Measurements from ENCODE around the gene HECTD3. TPM values are rescaled to one million over a fixed set of nuclear protein-coding genes. Genes with fewer than 3 reads are reported as not detected.
"Not testable (repeated sequence)": the region's sequence is repeated elsewhere in the genome, so short reads cannot be mapped to it uniquely, and the experiment has no call there.

The HECTD3 gene
- total RNA-seq, 1 experiment from 2014 or later = 6.9 TPM

DNA sequence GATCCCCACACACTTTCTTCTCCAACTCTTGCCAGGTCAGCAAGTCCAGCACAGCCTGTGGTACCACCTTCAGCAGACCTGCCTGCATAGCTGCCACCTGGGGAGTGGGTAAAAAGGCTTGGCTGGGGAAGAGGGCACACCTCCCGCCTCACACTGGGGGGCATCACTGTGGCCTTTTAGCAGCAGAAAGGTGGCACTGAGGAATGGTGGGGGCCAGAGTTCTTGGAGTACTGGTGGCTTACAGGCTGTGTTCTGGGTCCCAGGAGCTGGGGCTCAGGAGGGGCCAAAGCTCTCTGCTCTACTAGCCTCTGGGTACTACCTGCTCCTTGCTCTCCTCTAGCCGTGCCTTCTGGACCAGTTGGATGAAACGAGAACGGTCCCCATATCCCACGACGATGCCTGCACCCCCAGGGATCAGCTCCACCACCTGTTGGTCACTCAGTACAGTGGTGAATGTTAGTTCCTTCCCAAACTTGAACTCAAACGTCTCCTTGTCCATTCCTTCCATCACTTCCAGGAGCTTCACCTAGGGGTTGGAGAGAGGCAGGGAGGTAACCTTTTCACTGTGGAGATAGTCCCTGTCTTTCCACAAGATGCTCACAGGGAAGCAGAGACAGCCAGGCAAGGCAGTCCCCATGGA is 6.7 kb downstream of the HECTD3 start:
- H3K4me1 ChIP-seq (ENCODE audit: low read length) = peaks cover 6% of the 10 kb centered on the region
- H2AFZ ChIP-seq (ENCODE audit: low read length) = no peak overlapping the region
- H3K27me3 ChIP-seq (ENCODE audit: low read length) = no peaks in the 10 kb centered on the region
- no peaks in the 10 kb centered on the region for H3K79me2 ChIP-seq (ENCODE audit: low read length)
- H3K36me3 ChIP-seq (ENCODE audit: insufficient read depth, low read length) = no peaks in the 10 kb centered on the region
- no peaks in the 10 kb centered on the region for H3K9me3 ChIP-seq (ENCODE audit: low read length)
- DNase-seq = no peak
- H4K20me1 ChIP-seq (ENCODE audit: insufficient read depth, low read depth, low read length) = no peaks in the 10 kb centered on the region
- no peak overlapping the region for H3K4me3 ChIP-seq (ENCODE audit: low read length)
- no peaks in the 10 kb centered on the region for H3K9me2 ChIP-seq (replicated peaks; ENCODE audit: insufficient read depth, low read length)
- H3K27ac ChIP-seq (ENCODE audit: low read length) = no peak overlapping the region
- no peak overlapping the region for H3K4me2 ChIP-seq (ENCODE audit: low read depth, low read length, poor library complexity, severe bottlenecking)
- H3K9ac ChIP-seq (ENCODE audit: low read length) = no peak overlapping the region

DNA sequence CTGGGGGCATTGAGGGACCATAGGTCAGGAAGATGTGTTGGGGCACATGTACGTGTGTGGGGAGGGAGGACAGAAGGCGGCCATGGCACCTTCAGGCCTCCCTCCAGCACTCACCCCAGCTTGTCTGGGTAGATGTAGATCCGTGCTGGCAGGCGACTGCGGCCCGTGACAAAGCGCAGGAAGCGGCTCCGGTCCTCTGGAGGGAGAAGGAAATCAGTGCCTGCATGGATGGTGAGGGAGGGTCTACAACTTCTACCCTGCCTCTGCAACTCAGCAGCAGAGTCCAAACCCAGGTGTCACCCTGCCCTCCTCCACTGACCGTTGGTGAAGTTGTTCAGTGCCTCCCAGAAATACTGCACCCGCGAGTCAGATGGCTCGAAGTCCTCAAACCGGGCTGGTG is 7.4 kb downstream of the HECTD3 start:
- no peaks in the 10 kb centered on the region for H3K27me3 ChIP-seq (ENCODE audit: low read length)
- peaks cover 6% of the 10 kb centered on the region for H3K4me1 ChIP-seq (ENCODE audit: low read length)
- no peak overlapping the region for H3K9ac ChIP-seq (ENCODE audit: low read length)
- H3K79me2 ChIP-seq (ENCODE audit: low read length) = no peaks in the 10 kb centered on the region
- no peak for DNase-seq
- no peak overlapping the region for H3K4me2 ChIP-seq (ENCODE audit: low read depth, low read length, poor library complexity, severe bottlenecking)
- H3K4me3 ChIP-seq (ENCODE audit: low read length) = no peak overlapping the region
- H3K9me2 ChIP-seq (replicated peaks; ENCODE audit: insufficient read depth, low read length) = no peaks in the 10 kb centered on the region
- no peaks in the 10 kb centered on the region for H3K36me3 ChIP-seq (ENCODE audit: insufficient read depth, low read length)
- H4K20me1 ChIP-seq (ENCODE audit: insufficient read depth, low read depth, low read length) = no peaks in the 10 kb centered on the region
- H3K27ac ChIP-seq (ENCODE audit: low read length) = no peak overlapping the region
- H2AFZ ChIP-seq (ENCODE audit: low read length) = no peak overlapping the region
- H3K9me3 ChIP-seq (ENCODE audit: low read length) = no peaks in the 10 kb centered on the region

DNA sequence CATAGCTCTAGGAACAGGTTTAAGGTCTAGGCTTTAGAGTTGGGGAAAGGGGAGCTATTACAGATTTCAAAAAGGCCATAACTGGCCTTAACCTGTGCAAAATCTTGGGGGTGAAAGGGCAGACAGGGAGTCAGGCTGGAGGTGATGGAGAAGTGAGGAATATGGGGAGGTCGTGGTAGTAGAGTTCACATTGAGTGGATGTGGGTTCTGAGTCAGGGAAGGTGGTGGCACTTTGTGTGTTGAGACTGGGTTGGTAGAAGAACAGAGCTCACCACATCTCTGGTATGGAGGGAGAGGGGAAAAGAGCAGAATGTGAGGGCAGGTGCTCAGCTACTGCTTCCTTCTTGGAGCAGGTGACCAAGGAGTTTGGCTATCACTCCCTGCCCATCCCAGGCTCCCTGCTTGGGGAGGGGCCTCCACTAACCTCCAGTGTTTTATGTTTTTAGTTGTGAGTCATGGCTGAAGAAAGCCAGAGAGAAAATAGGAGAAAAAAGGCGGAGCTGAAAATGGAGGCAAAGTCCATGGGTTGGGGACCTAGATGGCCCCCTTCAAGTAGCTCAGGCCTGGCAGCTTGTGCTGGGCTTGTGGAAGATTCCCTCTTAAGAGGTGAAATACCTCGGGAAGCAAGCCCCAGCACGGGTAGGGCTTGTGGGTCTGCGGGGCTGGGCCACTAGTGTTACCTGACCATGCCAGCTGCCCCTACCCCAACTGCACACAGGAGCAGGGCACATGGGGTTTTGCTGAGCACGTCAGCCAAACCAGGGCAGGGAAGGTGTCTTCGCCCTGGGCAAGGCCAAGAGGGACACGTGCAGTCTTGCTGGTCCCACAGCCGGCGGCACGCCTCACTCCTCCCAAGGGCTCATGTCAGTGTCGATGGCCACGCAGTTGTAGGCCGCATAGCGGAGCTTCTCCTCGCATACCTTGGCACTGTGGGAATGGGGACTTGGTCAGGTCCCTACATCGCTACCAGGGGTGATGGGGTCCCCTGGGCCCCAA is 8.2 kb downstream of the HECTD3 start:
- Histone ChIP-seq H3K9ac (ENCODE audit: low read length) (no peak overlapping the region), H3K9me2 (replicated peaks; ENCODE audit: insufficient read depth, low read length) (no peaks in the 10 kb centered on the region), H3K36me3 (ENCODE audit: insufficient read depth, low read length) (no peaks in the 10 kb centered on the region)

DNA sequence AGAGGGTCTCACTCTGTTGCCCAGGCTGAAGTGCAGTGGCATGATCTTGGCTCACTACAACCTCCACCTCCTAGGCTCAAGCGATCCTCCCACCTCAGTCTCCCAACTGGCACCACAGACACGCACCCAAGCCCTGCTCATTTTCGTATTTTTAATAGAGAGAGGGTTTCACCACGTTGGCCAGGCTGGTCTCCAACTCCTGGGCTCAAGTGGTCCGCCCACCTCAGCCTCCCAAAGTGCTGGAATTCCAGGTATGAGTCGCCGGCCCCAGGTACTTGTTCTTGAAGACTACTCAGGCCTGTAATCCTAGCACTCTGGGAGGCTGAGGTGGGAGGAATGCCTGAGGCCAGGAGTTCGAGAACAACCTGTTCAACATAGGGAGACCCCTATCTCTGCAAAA is 9.5 kb downstream of the HECTD3 start:
- H4K20me1 ChIP-seq (ENCODE audit: insufficient read depth, low read depth, low read length); H3K4me3 ChIP-seq (ENCODE audit: low read length): not testable (repeated sequence)

More for the DNA sequence above, 8.2 kb downstream of the HECTD3 start:
- Histone ChIP-seq H3K4me1 (ENCODE audit: low read length) (peaks cover 6% of the 10 kb centered on the region), H3K9me3 (ENCODE audit: low read length) (no peaks in the 10 kb centered on the region), H3K4me2 (ENCODE audit: low read depth, low read length, poor library complexity, severe bottlenecking) (no peak overlapping the region), H2AFZ (ENCODE audit: low read length) (no peak overlapping the region), H3K27me3 (ENCODE audit: low read length) (no peaks in the 10 kb centered on the region), H3K27ac (ENCODE audit: low read length) (no peak overlapping the region), H4K20me1 (ENCODE audit: insufficient read depth, low read depth, low read length) (no peaks in the 10 kb centered on the region), H3K4me3 (ENCODE audit: low read length) (no peak overlapping the region), H3K79me2 (ENCODE audit: low read length) (no peaks in the 10 kb centered on the region)
- DNase-seq = no peak

DNA sequence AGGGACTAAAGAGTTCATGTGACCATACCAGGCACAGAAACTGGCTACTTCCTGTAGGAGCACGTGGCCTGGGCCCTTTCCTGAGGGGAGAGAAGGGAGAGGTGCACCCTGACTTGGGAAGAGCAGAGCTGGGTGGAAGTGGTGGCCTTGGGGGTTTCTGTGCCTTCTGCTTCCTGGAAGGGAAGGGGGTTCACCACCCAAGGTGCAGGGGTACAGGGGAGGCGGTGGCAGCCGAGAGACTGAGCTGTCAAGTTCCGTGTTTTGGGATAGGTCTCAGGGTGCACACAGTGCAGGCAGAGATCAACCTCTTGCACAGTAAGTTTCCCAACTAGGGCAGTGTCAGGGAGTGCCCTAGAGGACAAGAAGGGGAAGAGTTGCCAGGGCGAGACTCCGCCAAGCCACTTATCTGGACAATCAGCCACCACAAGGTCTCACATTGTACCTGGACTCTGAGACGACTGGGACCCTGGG is 10.1 kb downstream of the HECTD3 start:
- no peaks in the 10 kb centered on the region for H3K79me2 ChIP-seq (ENCODE audit: low read length)
- no peak overlapping the region for H3K4me3 ChIP-seq (ENCODE audit: low read length)
- H3K4me2 ChIP-seq (ENCODE audit: low read depth, low read length, poor library complexity, severe bottlenecking) = no peak overlapping the region
- no peaks in the 10 kb centered on the region for H3K9me3 ChIP-seq (ENCODE audit: low read length)
- H3K36me3 ChIP-seq (ENCODE audit: insufficient read depth, low read length) = no peaks in the 10 kb centered on the region
- H3K9me2 ChIP-seq (replicated peaks; ENCODE audit: insufficient read depth, low read length) = no peaks in the 10 kb centered on the region
- H3K9ac ChIP-seq (ENCODE audit: low read length) = no peak overlapping the region
- no peaks in the 10 kb centered on the region for H3K27me3 ChIP-seq (ENCODE audit: low read length)
- no peaks in the 10 kb centered on the region for H4K20me1 ChIP-seq (ENCODE audit: insufficient read depth, low read depth, low read length)
- DNase-seq = no peak
- H2AFZ ChIP-seq (ENCODE audit: low read length) = no peak overlapping the region
- H3K27ac ChIP-seq (ENCODE audit: low read length) = no peak overlapping the region
- H3K4me1 ChIP-seq (ENCODE audit: low read length) = peaks cover 6% of the 10 kb centered on the region

More for the DNA sequence above, 9.5 kb downstream of the HECTD3 start:
- H3K9me2 ChIP-seq (replicated peaks; ENCODE audit: insufficient read depth, low read length); DNase-seq; H2AFZ ChIP-seq (ENCODE audit: low read length); H3K27ac ChIP-seq (ENCODE audit: low read length); H3K9ac ChIP-seq (ENCODE audit: low read length); H3K36me3 ChIP-seq (ENCODE audit: insufficient read depth, low read length); H3K9me3 ChIP-seq (ENCODE audit: low read length); H3K79me2 ChIP-seq (ENCODE audit: low read length); H3K4me1 ChIP-seq (ENCODE audit: low read length); H3K27me3 ChIP-seq (ENCODE audit: low read length); H3K4me2 ChIP-seq (ENCODE audit: low read depth, low read length, poor library complexity, severe bottlenecking): not testable (repeated sequence)

DNA sequence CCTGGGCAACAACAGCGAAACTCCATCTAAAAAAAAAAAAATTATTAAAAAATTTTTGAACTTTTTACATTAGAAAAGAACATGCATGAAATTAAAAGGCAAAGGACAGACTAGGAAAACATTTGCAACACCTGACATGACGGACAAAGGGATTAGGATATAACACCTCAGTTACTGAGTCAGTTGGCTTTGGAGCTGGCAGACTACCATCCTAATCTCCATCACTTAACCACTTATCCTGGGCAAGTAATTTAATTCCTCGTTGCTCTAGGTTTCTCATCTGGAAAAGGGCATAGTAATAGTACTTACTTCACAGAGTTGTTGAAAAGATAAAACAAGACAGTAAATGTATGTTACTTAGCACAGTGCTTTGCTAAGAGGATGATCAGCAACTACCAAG is 11.9 kb downstream of the HECTD3 start:
- Histone ChIP-seq H3K36me3 (ENCODE audit: insufficient read depth, low read length) (no peaks in the 10 kb centered on the region), H4K20me1 (ENCODE audit: insufficient read depth, low read depth, low read length) (no peaks in the 10 kb centered on the region), H2AFZ (ENCODE audit: low read length) (no peak overlapping the region), H3K9ac (ENCODE audit: low read length) (no peak overlapping the region), H3K9me2 (replicated peaks; ENCODE audit: insufficient read depth, low read length) (no peaks in the 10 kb centered on the region), H3K79me2 (ENCODE audit: low read length) (no peaks in the 10 kb centered on the region), H3K27ac (ENCODE audit: low read length) (no peak overlapping the region), H3K27me3 (ENCODE audit: low read length) (no peaks in the 10 kb centered on the region), H3K9me3 (ENCODE audit: low read length) (no peaks in the 10 kb centered on the region), H3K4me2 (ENCODE audit: low read depth, low read length, poor library complexity, severe bottlenecking) (no peak overlapping the region), H3K4me1 (ENCODE audit: low read length) (peaks cover 6% of the 10 kb centered on the region), H3K4me3 (ENCODE audit: low read length) (no peak overlapping the region)
- DNase-seq = no peak

DNA sequence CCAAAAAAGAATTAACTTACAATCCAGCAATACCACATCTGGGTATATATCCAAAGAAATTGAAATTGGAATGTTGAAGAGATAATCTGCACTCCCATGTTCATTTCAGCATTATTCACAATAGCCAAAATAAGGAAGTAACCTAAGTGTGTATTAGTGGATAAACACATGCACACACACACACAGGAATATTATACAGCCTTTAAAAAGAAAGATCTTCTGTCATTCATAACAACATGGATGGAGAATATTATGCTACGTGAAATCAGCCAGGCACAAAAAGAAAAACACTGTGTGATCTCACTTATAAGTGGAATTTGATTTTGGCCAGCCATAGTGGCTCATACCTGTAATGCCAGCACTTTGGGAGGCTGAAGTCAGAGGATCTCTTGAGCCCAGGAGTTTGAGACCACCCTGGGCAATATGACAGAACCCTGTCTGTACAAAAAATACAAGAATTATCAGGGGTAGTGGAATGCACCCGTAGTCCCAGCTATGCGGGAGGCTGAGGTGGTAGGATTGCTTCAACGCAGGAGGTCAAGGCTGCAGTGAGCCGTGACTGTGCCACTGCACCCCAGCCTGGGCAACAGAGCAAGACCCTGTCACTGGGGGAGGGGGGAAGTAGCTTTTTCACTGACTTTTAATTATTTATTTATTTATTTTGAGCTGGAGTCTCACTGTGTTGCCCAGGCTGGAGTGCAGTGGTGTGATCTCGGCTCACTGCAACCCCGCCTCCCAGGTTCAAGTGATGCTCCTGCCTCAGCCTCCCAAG is 15.5 kb downstream of the HECTD3 start:
- Histone ChIP-seq H4K20me1 (ENCODE audit: insufficient read depth, low read depth, low read length) (no peaks in the 10 kb centered on the region), H3K27ac (ENCODE audit: low read length) (no peak overlapping the region), H3K9ac (ENCODE audit: low read length) (no peak overlapping the region), H3K79me2 (ENCODE audit: low read length) (no peaks in the 10 kb centered on the region), H3K4me2 (ENCODE audit: low read depth, low read length, poor library complexity, severe bottlenecking) (no peak overlapping the region), H3K4me3 (ENCODE audit: low read length) (no peak overlapping the region), H3K9me3 (ENCODE audit: low read length) (no peaks in the 10 kb centered on the region), H3K4me1 (ENCODE audit: low read length) (peaks cover 7% of the 10 kb centered on the region), H3K36me3 (ENCODE audit: insufficient read depth, low read length) (no peaks in the 10 kb centered on the region), H3K27me3 (ENCODE audit: low read length) (no peaks in the 10 kb centered on the region), H3K9me2 (replicated peaks; ENCODE audit: insufficient read depth, low read length) (no peaks in the 10 kb centered on the region), H2AFZ (ENCODE audit: low read length) (no peak overlapping the region)
- no peak for DNase-seq
